Spleen (tissue), 11 donors: ENCODE measurements around the gene RAB24. TPM values are rescaled to one million over a fixed set of nuclear protein-coding genes. Genes with fewer than 3 reads are reported as not detected.

Source experiments
- DNase-seq: peaks from one replicate; pipeline ENCODE4 v3.0.0-alpha.2; 2020
- H3K27ac ChIP-seq, 8 donors: fragments of 200-600 bp; sonication (generic) in 7 of 8; 1 replicate in 4 of 8; 2 replicates in 4 of 8; pipeline versions ENCODE4 v1.5.0 to v1.8.0; 2016 to 2021; ENCODE audit warnings: inconsistent platforms in 4 of 8, mild to moderate bottlenecking in 4 of 8, moderate library complexity in 1 of 8
- H3K27me3 ChIP-seq, 7 donors: fragments of 200-600 bp; sonication (generic) in 6 of 7; replicated peaks in 1 of 7; 1 replicate in 4 of 7; 2 replicates in 3 of 7; pipeline versions ENCODE4 v1.5.0 to v1.8.0; 2016 to 2021; ENCODE audit warnings: inconsistent platforms in 3 of 7, mild to moderate bottlenecking in 1 of 7
- H3K36me3 ChIP-seq, 6 donors: fragments of 200-600 bp; sonication (generic) in 5 of 6; 1 replicate in 4 of 6; 2 replicates in 2 of 6; pipeline versions ENCODE4 v1.5.0 to v1.8.0; 2016 to 2021; ENCODE audit warnings: inconsistent platforms in 2 of 6
- H3K4me1 ChIP-seq, 6 donors: fragments of 200-600 bp; sonication (generic) in 5 of 6; 1 replicate in 3 of 6; 2 replicates in 3 of 6; pipeline versions ENCODE4 v1.5.0 to v1.8.0; 2016 to 2021; ENCODE audit warnings: inconsistent platforms in 3 of 6
- H3K4me3 ChIP-seq, 8 donors: fragments of 200-600 bp; sonication (generic) in 7 of 8; 1 replicate in 4 of 8; 2 replicates in 4 of 8; pipeline versions ENCODE4 v1.5.0 to v1.8.0; 2016 to 2021; ENCODE audit warnings: inconsistent platforms in 4 of 8, mild to moderate bottlenecking in 4 of 8, moderate library complexity in 2 of 8
- H3K9me3 ChIP-seq, 8 donors: fragments of 200-600 bp; sonication (generic) in 7 of 8; 1 replicate in 4 of 8; 2 replicates in 4 of 8; pipeline versions ENCODE4 v1.5.0 to v1.8.0; 2016 to 2021; ENCODE audit warnings: inconsistent platforms in 4 of 8
- CTCF ChIP-seq, 11 experiments: fragments of 200-600 bp in 7 of 11; fragments of 450-650 bp in 4 of 11; sonication (generic) in 4 of 11; IDR thresholded peaks in 8 of 11; conservative IDR thresholded peaks in 3 of 11; 1 replicate in 7 of 11; 2 replicates in 4 of 11; pipeline versions ENCODE4 v1.4.0 to v1.8.0; 2016 to 2021; ENCODE audit warnings: antibody characterized with exemption in 11 of 11, inconsistent platforms in 4 of 11, mild to moderate bottlenecking in 1 of 11
- POLR2A ChIP-seq, 3 donors: fragments of 450-650 bp; IDR thresholded peaks; one replicate each; pipeline ENCODE4 v1.5.1; 2017; ENCODE audit warnings: antibody characterized with exemption in 3 of 3, mild to moderate bottlenecking in 1 of 3
- POLR2AphosphoS5 ChIP-seq, 3 donors: sonication (generic); formaldehyde crosslinking; IDR thresholded peaks; one replicate each; pipeline ENCODE4 v1.5.1; 2017; ENCODE audit warnings: antibody characterized with exemption in 3 of 3
- WGBS, 5 donors: extraction: QIAGEN DNeasy Blood & Tissue Kit in 3 of 5; methylation state at CpG; one replicate each; pipeline versions ENCODE4 v1.1.5 to v1.1.7; 2013 to 2018; 5-methylcytosine and 5-hydroxymethylcytosine counted together
- intact Hi-C: fragments of 100-400 bp; cut with DNase I; formaldehyde crosslinking; loops from one replicate; pipeline ENCODE4 v1.15.0; 2023; ENCODE audit warnings: low total_unique reads
- polyA plus RNA-seq, 3 donors: library from polyadenylated mRNA; stranded (reverse); fragments of 200-250 nt; gene quantifications; one replicate each; pipeline ENCODE4 v1.2.1, GENCODE V29; 2013
- total RNA-seq, 7 donors: library from RNA; depleted of rRNA in 3 of 7; stranded (reverse); fragments of >200 nt in 3 of 7; fragmentation: NEBNext Ultra II Directional in 4 of 7; extraction: Animal tissue kit (Norgen Biotek cat#: 25700) in 4 of 7; gene quantifications; one replicate each; pipeline versions ENCODE4 v1.1.0 to v1.2.1, GENCODE V29; 2016 to 2021
- donor health status: healthy with polysubstance abuse.
- donor health status: DM: no; HTN: no; CAD: no; lungs with moderate emphysema.
- donor health status: DM: no; HTN: no; CAD: no.
- donor health status: Bipolar disorder and iron deficiency.
- donor health status: healthy.
- donor health status: DM: no; HTN: no; CAD: no.
- donor health status: DM: yes; HTN: yes; CAD: no.

Gene RAB24
- total and polyA plus RNA-seq, 10 donors, result 52.1 to 181 (median 83.7) TPM

DNA sequence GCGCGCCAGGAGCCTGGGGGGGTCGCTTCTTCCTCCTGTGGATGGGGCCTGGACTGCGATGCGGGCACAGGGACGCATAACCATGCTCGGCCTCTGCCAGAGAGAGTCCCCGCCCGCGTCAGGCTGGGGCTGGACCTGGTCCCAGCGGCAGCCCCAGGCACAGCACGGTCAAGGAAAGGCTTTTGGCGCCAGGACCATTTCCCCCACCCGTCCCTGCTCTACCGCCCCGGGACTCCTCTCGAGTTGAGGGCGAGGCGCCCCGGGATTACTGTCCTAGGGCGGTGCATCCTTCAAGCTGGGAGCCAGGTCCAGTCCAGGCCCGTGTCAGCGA is 7.8 kb upstream of the RAB24 start:
- Histone ChIP-seq H3K36me3 (peaks cover 0 to 29% (median 12%) of the 10 kb centered on the region in 6 donors), H3K4me1 (peaks cover 34 to 91% (median 77%) of the 10 kb centered on the region in 6 donors), H3K27me3 (no peaks in the 10 kb centered on the region), H3K27ac (peak overlapping the region in 7 of 8 donors; percentile 36 to 94 (median 87)), H3K4me3 (peak overlapping the region; percentile 35 to 89 (median 70)), H3K9me3 (no peaks in the 10 kb centered on the region)
- TF ChIP-seq CTCF (IDR thresholded peaks at IDR 0.05 in 8 of 11, conservative IDR thresholded peaks at IDR 0.05 in 3 of 11) (no peak), POLR2A (IDR thresholded peaks at IDR 0.05) (no peak), POLR2AphosphoS5 (IDR thresholded peaks at IDR 0.05) (no peak)
- intact Hi-C loops, result loop anchor here (10.0 kb wide), 2 partner anchors 53 to 143 kb away; no protein-coding TSS in a partner anchor
- whole genome bisulfite sequencing, 5 donors, result 0 to 3% (median 0%) methylated on average over 3 to 23 of the region's 23 CpGs
- DNase-seq, result no peak

GRCh38 chr5:177310757-177311391 is 7.4 kb upstream of the RAB24 start:
- Histone ChIP-seq H3K9me3 (no peaks in the 10 kb centered on the region), H3K4me3 (peak overlapping the region; percentile 35 to 89 (median 70)), H3K36me3 (peaks cover 0 to 32% (median 17%) of the 10 kb centered on the region in 6 donors), H3K4me1 (peaks cover 34 to 96% (median 80%) of the 10 kb centered on the region in 6 donors), H3K27me3 (no peaks in the 10 kb centered on the region), H3K27ac (peak overlapping the region in 7 of 8 donors; percentile 36 to 94 (median 87))
- peak; percentile 88 for DNase-seq
- 2 to 20% (median 3%) methylated on average over 16 to 20 of the region's 20 CpGs for WGBS, 5 donors
- TF ChIP-seq POLR2A (IDR thresholded peaks at IDR 0.05), result no peak
- TF ChIP-seq POLR2AphosphoS5 (IDR thresholded peaks at IDR 0.05), result peak in 1 of 3 donors; percentile 87
- intact Hi-C loops, result loop anchor here (10.0 kb wide), 2 partner anchors 54 to 144 kb away; no protein-coding TSS in a partner anchor

GRCh38 chr5:177310332-177310731 is 6.8 kb upstream of the RAB24 start:
- Histone ChIP-seq H3K4me3 (peak overlapping the region in 5 of 8 donors; percentile 56 to 89 (median 73)), H3K9me3 (no peaks in the 10 kb centered on the region), H3K36me3 (peaks cover 0 to 37% (median 22%) of the 10 kb centered on the region in 6 donors), H3K27me3 (no peaks in the 10 kb centered on the region), H3K4me1 (peaks cover 40 to 100% (median 86%) of the 10 kb centered on the region in 6 donors), H3K27ac (peak overlapping the region in 7 of 8 donors; percentile 32 to 94 (median 87))
- DNase-seq, result peak; percentile 87
- intact Hi-C loops, result loop anchor here (10.0 kb wide), 2 partner anchors 54 to 144 kb away; no protein-coding TSS in a partner anchor
- 83 to 94% (median 90%) methylated on average over 9 to 13 of the region's 13 CpGs for WGBS, 5 donors
- TF ChIP-seq CTCF (IDR thresholded peaks at IDR 0.05 in 8 of 11, conservative IDR thresholded peaks at IDR 0.05 in 3 of 11) (no peak), POLR2A (IDR thresholded peaks at IDR 0.05) (no peak), POLR2AphosphoS5 (IDR thresholded peaks at IDR 0.05) (no peak)

DNA sequence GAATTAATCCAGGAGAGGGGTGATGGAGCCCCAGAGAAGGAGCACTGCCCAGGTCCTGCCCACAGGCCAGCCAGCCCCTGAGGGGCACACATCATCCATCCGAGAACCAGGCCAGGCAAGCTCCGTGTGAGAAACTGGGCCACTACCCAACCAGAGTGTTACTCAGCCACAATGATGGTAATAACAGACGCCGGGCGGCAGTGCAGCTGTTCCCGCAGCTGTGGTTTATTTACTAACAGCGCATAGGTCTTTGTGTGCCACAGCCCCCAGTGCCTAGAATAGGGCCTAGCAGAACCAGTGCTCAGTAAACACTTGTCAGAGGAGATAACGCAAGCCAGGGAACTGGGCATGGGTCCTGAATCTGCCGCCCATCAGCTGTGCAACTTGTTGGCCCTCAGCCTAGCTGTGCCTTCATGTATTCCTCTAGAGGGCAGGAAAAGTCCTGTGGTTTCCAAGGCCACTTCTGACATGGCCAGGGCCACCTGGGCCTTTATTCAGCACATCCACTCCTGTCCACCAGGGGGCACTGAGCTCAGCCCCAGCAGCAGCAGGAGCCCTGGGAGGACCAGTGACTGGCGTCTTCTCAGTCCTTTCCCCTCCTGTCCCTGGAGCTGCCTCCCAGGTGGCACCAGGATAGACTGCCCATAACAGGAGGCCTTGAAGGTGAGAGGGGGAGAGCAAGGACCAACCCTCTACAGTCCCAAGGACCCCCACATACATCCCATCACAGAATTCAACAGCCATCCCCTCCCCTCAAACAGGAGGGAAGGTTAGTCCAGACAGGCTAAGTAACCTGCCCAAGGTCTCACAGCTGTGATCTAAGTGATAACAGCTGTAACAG is 6.1 kb upstream of the RAB24 start:
- TF ChIP-seq POLR2AphosphoS5 (IDR thresholded peaks at IDR 0.05) (peak; percentile 42 to 49 (median 45)), POLR2A (IDR thresholded peaks at IDR 0.05) (no peak), CTCF (IDR thresholded peaks at IDR 0.05 in 8 of 11, conservative IDR thresholded peaks at IDR 0.05 in 3 of 11) (peak; percentile 73 to 93 (median 83))
- intact Hi-C loops, result loop anchor here (10.0 kb wide), 3 partner anchors 55 to 195 kb away; no protein-coding TSS in a partner anchor
- WGBS, 5 donors, result 51 to 72% (median 53%) methylated on average over 10 of the region's 10 CpGs
- no peaks in the 10 kb centered on the region for H3K9me3 ChIP-seq
- peak; percentile 92 for DNase-seq
- no peaks in the 10 kb centered on the region for H3K27me3 ChIP-seq
- peaks cover 47 to 100% (median 90%) of the 10 kb centered on the region in 6 donors for H3K4me1 ChIP-seq
- peak overlapping the region in 2 of 8 donors; percentile 5 to 89 for H3K4me3 ChIP-seq
- H3K36me3 ChIP-seq, result peaks cover 0 to 45% (median 26%) of the 10 kb centered on the region in 6 donors
- H3K27ac ChIP-seq, result peak overlapping the region in 7 of 8 donors; percentile 21 to 94 (median 90)
